ENCODE results near the gene NBPF26.
"Not testable (repeated sequence)": the region's sequence is repeated elsewhere in the genome, so short reads cannot be mapped to it uniquely, and the experiment has no call there.

NBPF26 gene

GRCh38 chr1:120858144-120858543, 134.4 kb downstream of the NBPF26 start:
- DNase-seq (ENCODE audit: low spot score): not testable (repeated sequence)

- not testable (repeated sequence) for DNase-seq (ENCODE audit: low spot score)
Measured at GRCh38 chr1:120859615-120860234, 136.0 kb downstream of the NBPF26 start.

- not testable (repeated sequence) for DNase-seq (ENCODE audit: low spot score)
Measured at GRCh38 chr1:120878206-120878605, 154.5 kb downstream of the NBPF26 start.

GRCh38 chr1:120880056-120880455, 156.3 kb downstream of the NBPF26 start:
- DNase-seq (ENCODE audit: low spot score): not testable (repeated sequence)

- DNase-seq (ENCODE audit: low spot score): not testable (repeated sequence)
Measured at GRCh38 chr1:120881934-120882333, 158.2 kb downstream of the NBPF26 start.

Small RNA genes lying within 50 kb of the gene (small RNA-seq; reads per million reads assigned to genes)
- gene RNVU1-19: 8.1 to 18.6 reads per million in 2 experiments

Measured in SK-N-DZ (cell line).